Mesenchymal stem cell (in vitro differentiated cells and primary cell): ENCODE results near the gene PLEKHA8.
A peak's percentile ranks its signal among the peaks of the same experiment; 100 is the strongest.

Experiments used
- DNase-seq: peaks from one replicate; pipeline ENCODE4 v3.0.0-alpha.2; 2013
- H2AFZ ChIP-seq: one replicate; pipeline ENCODE4 v1.6.1; 2013; ENCODE audit warnings: low read depth, mild to moderate bottlenecking, control low read depth, inconsistent platforms, low read length, moderate library complexity
- H2AK5ac ChIP-seq: 2 replicates; pipeline ENCODE4 v1.6.1; 2013; ENCODE audit warnings: low read length, moderate library complexity, mild to moderate bottlenecking, inconsistent platforms; ENCODE audit not compliant: severe bottlenecking
- H2BK120ac ChIP-seq: one replicate; pipeline ENCODE4 v1.6.1; 2013; ENCODE audit warnings: low read depth, mild to moderate bottlenecking, inconsistent platforms, low read length, moderate library complexity
- H2BK12ac ChIP-seq, 2 experiments: one replicate each; pipeline ENCODE4 v1.6.1; 2013; ENCODE audit warnings: inconsistent platforms in 2 of 2, low read length in 2 of 2, mild to moderate bottlenecking in 2 of 2, moderate library complexity in 2 of 2, control low read depth in 1 of 2
- H2BK15ac ChIP-seq: one replicate; pipeline ENCODE4 v1.6.1; 2013; ENCODE audit warnings: mild to moderate bottlenecking, low read depth, inconsistent platforms; ENCODE audit not compliant: poor library complexity, severe bottlenecking
- H2BK5ac ChIP-seq: 2 replicates; pipeline ENCODE4 v1.6.1; 2013; ENCODE audit warnings: low read depth, mild to moderate bottlenecking, low read length, control low read depth, inconsistent platforms; ENCODE audit not compliant: poor library complexity, severe bottlenecking
- H3K14ac ChIP-seq, 2 experiments: one replicate each; pipeline ENCODE4 v1.6.1; 2013; ENCODE audit warnings: inconsistent platforms in 2 of 2, low read length in 2 of 2, control low read depth in 1 of 2, mild to moderate bottlenecking in 1 of 2, moderate library complexity in 1 of 2
- H3K18ac ChIP-seq, 2 experiments: one replicate each; pipeline ENCODE4 v1.6.1; 2013; ENCODE audit warnings: inconsistent platforms in 2 of 2, low read length in 2 of 2, control low read depth in 1 of 2, low read depth in 1 of 2, mild to moderate bottlenecking in 1 of 2
- H3K23ac ChIP-seq, 2 experiments: one replicate each; pipeline ENCODE4 v1.6.1; 2013; ENCODE audit warnings: inconsistent platforms in 2 of 2, low read length in 2 of 2, mild to moderate bottlenecking in 2 of 2, moderate library complexity in 2 of 2, control low read depth in 1 of 2
- H3K27ac ChIP-seq: 2 replicates; pipeline ENCODE4 v1.5.1; 2013; ENCODE audit warnings: mild to moderate bottlenecking, moderate library complexity, low read length, control low read depth, inconsistent platforms; ENCODE audit not compliant: poor library complexity, severe bottlenecking
- H3K27me3 ChIP-seq, 2 experiments: 2 replicates each; pipeline versions ENCODE4 v1.6.1 to v1.7.0; 2013; ENCODE audit warnings: low read length in 2 of 2, mild to moderate bottlenecking in 2 of 2, moderate library complexity in 2 of 2, control low read depth in 1 of 2, inconsistent platforms in 1 of 2; ENCODE audit not compliant: control insufficient read depth in 1 of 2, insufficient read depth in 1 of 2
- H3K36me3 ChIP-seq, 2 experiments: 2 replicates each; pipeline versions ENCODE4 v1.6.1 to v1.7.0; 2013; ENCODE audit warnings: low read length in 2 of 2, control low read depth in 1 of 2, inconsistent platforms in 1 of 2, low read depth in 1 of 2, mild to moderate bottlenecking in 1 of 2; ENCODE audit not compliant: insufficient read depth in 2 of 2, control insufficient read depth in 1 of 2
- H3K4ac ChIP-seq, 2 experiments: one replicate each; pipeline ENCODE4 v1.6.1; 2013; ENCODE audit warnings: inconsistent platforms in 2 of 2, low read length in 2 of 2, mild to moderate bottlenecking in 2 of 2, moderate library complexity in 2 of 2, control low read depth in 1 of 2, low read depth in 1 of 2
- H3K4me1 ChIP-seq: 2 replicates; pipeline ENCODE4 v1.6.1; 2013; ENCODE audit warnings: low read depth, low read length, control low read depth; ENCODE audit not compliant: control insufficient read depth, insufficient read depth
- H3K4me2 ChIP-seq: 2 replicates; pipeline ENCODE4 v1.6.1; 2013; ENCODE audit warnings: low read length, mild to moderate bottlenecking, inconsistent platforms; ENCODE audit not compliant: poor library complexity, severe bottlenecking
- H3K4me3 ChIP-seq, 2 experiments: 2 replicates each; pipeline versions ENCODE4 v1.5.1 to v1.7.0; 2013; ENCODE audit warnings: low read length in 2 of 2, mild to moderate bottlenecking in 2 of 2, control low read depth in 1 of 2, low read depth in 1 of 2; ENCODE audit not compliant: insufficient read depth in 1 of 2
- H3K79me1 ChIP-seq: replicated peaks from 2 replicates; pipeline ENCODE4 v1.6.1; 2013; ENCODE audit warnings: mild to moderate bottlenecking, control low read depth, low read length, inconsistent platforms; ENCODE audit not compliant: poor library complexity, severe bottlenecking
- H3K9ac ChIP-seq: 2 replicates; pipeline ENCODE4 v1.7.0; 2013; ENCODE audit warnings: mild to moderate bottlenecking, low read length, moderate library complexity
- H3K9me3 ChIP-seq: 2 replicates; pipeline ENCODE4 v1.7.0; 2013; ENCODE audit warnings: mild to moderate bottlenecking, low read length; ENCODE audit not compliant: control insufficient read depth
- H4K8ac ChIP-seq: one replicate; pipeline ENCODE4 v1.6.1; 2013; ENCODE audit warnings: inconsistent platforms, mild to moderate bottlenecking, low read length, moderate library complexity
- H4K91ac ChIP-seq: one replicate; pipeline ENCODE4 v1.6.1; 2013; ENCODE audit warnings: mild to moderate bottlenecking, low read length, inconsistent platforms
- WGBS: methylation state at CpG from one replicate; pipeline ENCODE4 v1.1.7; 2013; ENCODE audit warnings: mixed read lengths; 5-methylcytosine and 5-hydroxymethylcytosine counted together

The PLEKHA8 gene

GRCh38 chr7:30135301-30136116 lies 107.3 kb downstream of the PLEKHA8 start:
- Histone ChIP-seq H2BK15ac (no peak overlapping the region), H3K9me3 (no peaks in the 10 kb centered on the region), H2BK5ac (no peak overlapping the region), H3K4ac (no peak overlapping the region), H3K14ac (peak overlapping the region in 1 of 2 experiments; percentile 49), H3K9ac (peak overlapping the region; percentile 91), H2BK12ac (peak overlapping the region in 1 of 2 experiments; percentile 47), H3K4me1 (peaks cover 6% of the 10 kb centered on the region), H2BK120ac (no peak overlapping the region), H2AK5ac (no peak overlapping the region), H3K18ac (peak overlapping the region; percentile 52 to 67), H3K27ac (no peak overlapping the region), H4K91ac (peak overlapping the region; percentile 40), H3K36me3 (peaks cover 0 to 3% of the 10 kb centered on the region in 2 experiments), H3K23ac (no peak overlapping the region), H4K8ac (peak overlapping the region; percentile 4), H3K27me3 (peaks cover 0 to 3% of the 10 kb centered on the region in 2 experiments), H3K4me2 (peak overlapping the region; percentile 98), H2AFZ (peak overlapping the region; percentile 16), H3K79me1 (peaks cover 5% of the 10 kb centered on the region), H3K4me3 (peak overlapping the region; percentile 65 to 92)
- WGBS: under 1% methylated on average over 56 of the region's 93 CpGs
- DNase-seq: peak; percentile 72

- peak overlapping the region; percentile 11 for H4K91ac ChIP-seq
- H3K4me3 ChIP-seq: peak overlapping the region; percentile 65 to 92
- H3K9me3 ChIP-seq: no peaks in the 10 kb centered on the region
- H2BK15ac ChIP-seq: no peak overlapping the region
- peak overlapping the region; percentile 6 for H2AFZ ChIP-seq
- H2BK12ac ChIP-seq: no peak overlapping the region
- no peak overlapping the region for H4K8ac ChIP-seq
- H3K23ac ChIP-seq: peak overlapping the region; percentile 20 to 78
- no peak overlapping the region for H2BK120ac ChIP-seq
- peaks cover 6% of the 10 kb centered on the region for H3K4me1 ChIP-seq
- peak overlapping the region; percentile 91 for H3K9ac ChIP-seq
- peaks cover 0 to 3% of the 10 kb centered on the region in 2 experiments for H3K27me3 ChIP-seq
- no peak overlapping the region for H3K4ac ChIP-seq
- H3K14ac ChIP-seq: peak overlapping the region in 1 of 2 experiments; percentile 64
- H3K18ac ChIP-seq: peak overlapping the region in 1 of 2 experiments; percentile 52
- peaks cover 5% of the 10 kb centered on the region for H3K79me1 ChIP-seq
- WGBS: 7% methylated on average over 32 of the region's 36 CpGs
- H3K4me2 ChIP-seq: peak overlapping the region; percentile 98
- H3K36me3 ChIP-seq: peaks cover 0 to 3% of the 10 kb centered on the region in 2 experiments
- no peak overlapping the region for H2AK5ac ChIP-seq
- no peak for DNase-seq
- no peak overlapping the region for H2BK5ac ChIP-seq
- H3K27ac ChIP-seq: no peak overlapping the region
Measured at GRCh38 chr7:30136117-30136731, 108.0 kb downstream of the PLEKHA8 start.

GRCh38 chr7:30136743-30137485 lies 108.7 kb downstream of the PLEKHA8 start:
- Histone ChIP-seq H3K4me1 (peaks cover 6% of the 10 kb centered on the region), H4K8ac (no peak overlapping the region), H3K79me1 (peaks cover 10% of the 10 kb centered on the region), H2BK120ac (no peak overlapping the region), H2BK15ac (no peak overlapping the region), H3K4ac (no peak overlapping the region), H3K9ac (peak overlapping the region; percentile 91), H2BK12ac (no peak overlapping the region), H3K4me2 (peak overlapping the region; percentile 98), H3K27me3 (peaks cover 0 to 3% of the 10 kb centered on the region in 2 experiments), H3K9me3 (no peaks in the 10 kb centered on the region), H3K14ac (no peak overlapping the region), H2AFZ (no peak overlapping the region), H3K23ac (peak overlapping the region in 1 of 2 experiments; percentile 20), H3K36me3 (peaks cover 0 to 3% of the 10 kb centered on the region in 2 experiments), H3K27ac (no peak overlapping the region), H2BK5ac (no peak overlapping the region), H3K18ac (no peak overlapping the region), H2AK5ac (no peak overlapping the region), H4K91ac (no peak overlapping the region), H3K4me3 (peak overlapping the region in 1 of 2 experiments; percentile 92)
- no peak for DNase-seq
- 89% methylated on average over 6 of the region's 7 CpGs for WGBS
